GM20431 (cell line): ENCODE data around the gene FER1L5.

ENCODE experiments used
- in situ Hi-C: fragments of 300-500 bp; cut with MseI, MboI; formaldehyde crosslinking; loops from one replicate; pipeline ENCODE4 v1.15.0; 2020; ENCODE audit warnings: low sequenced_read_pairs; ENCODE audit not compliant: unreplicated experiment

The FER1L5 gene

GRCh38 chr2:96669539-96670215 is 27.1 kb downstream of the FER1L5 start:
- in situ Hi-C loops = no loop called here

- in situ Hi-C loops = no loop called here
These were observed 37.3 kb downstream of the FER1L5 start for GRCh38 chr2:96679848-96680247.

GRCh38 chr2:96680561-96681141 is 38.1 kb downstream of the FER1L5 start:
- in situ Hi-C loops = no loop called here

GRCh38 chr2:96681540-96681939 is 39.0 kb downstream of the FER1L5 start:
- in situ Hi-C loops = no loop called here

- in situ Hi-C loops = no loop called here
These were observed 40.7 kb downstream of the FER1L5 start for GRCh38 chr2:96683307-96683706.

GRCh38 chr2:96683972-96684820 is 41.6 kb downstream of the FER1L5 start:
- in situ Hi-C loops = no loop called here

- in situ Hi-C loops = no loop called here
These were observed 42.5 kb downstream of the FER1L5 start for GRCh38 chr2:96684883-96685576.

GRCh38 chr2:96685577-96686459 is 43.3 kb downstream of the FER1L5 start:
- in situ Hi-C loops = no loop called here

- in situ Hi-C loops = no loop called here
These were observed 44.7 kb downstream of the FER1L5 start for GRCh38 chr2:96687266-96687665.

GRCh38 chr2:96687711-96688640 is 45.4 kb downstream of the FER1L5 start:
- in situ Hi-C loops = no loop called here

- in situ Hi-C loops = no loop called here
These were observed 46.3 kb downstream of the FER1L5 start for GRCh38 chr2:96688649-96689430.

- in situ Hi-C loops = no loop called here
These were observed 46.9 kb downstream of the FER1L5 start for GRCh38 chr2:96689431-96689991.

- in situ Hi-C loops = no loop called here
These were observed 47.9 kb downstream of the FER1L5 start for GRCh38 chr2:96690306-96691021.

GRCh38 chr2:96691022-96691612 is 48.6 kb downstream of the FER1L5 start:
- in situ Hi-C loops = no loop called here

GRCh38 chr2:96692094-96692971 is 49.8 kb downstream of the FER1L5 start:
- in situ Hi-C loops = no loop called here
